Fibroblast of villous mesenchyme (primary cell): ENCODE data around the gene CDH23. TPM values are rescaled to one million over a fixed set of nuclear protein-coding genes. Genes with fewer than 3 reads are reported as not detected.

Source experiments
- DNase-seq: peaks from one replicate; pipeline ENCODE4 v3.0.0-alpha.2; 2010; ENCODE audit warnings: low read depth
- H3K4me3 ChIP-seq: 2 replicates; pipeline ENCODE4 v1.5.1; 2011; ENCODE audit warnings: low read depth, mild to moderate bottlenecking, low read length
- total RNA-seq: library from RNA; depleted of rRNA; stranded (reverse); fragments of >200 nt; gene quantifications from 2 replicates; pipeline ENCODE4 v1.2.3, GENCODE V29; 2012
- TF ChIP-seq, protein P1 (sequence below): IDR thresholded peaks from 2 replicates; pipeline ENCODE4 v1.5.1; 2012; ENCODE audit warnings: low read depth, mild to moderate bottlenecking, low read length; ENCODE audit not compliant: insufficient read depth

Gene CDH23
- total RNA-seq, 1 donor: under 0.01 TPM

DNA sequence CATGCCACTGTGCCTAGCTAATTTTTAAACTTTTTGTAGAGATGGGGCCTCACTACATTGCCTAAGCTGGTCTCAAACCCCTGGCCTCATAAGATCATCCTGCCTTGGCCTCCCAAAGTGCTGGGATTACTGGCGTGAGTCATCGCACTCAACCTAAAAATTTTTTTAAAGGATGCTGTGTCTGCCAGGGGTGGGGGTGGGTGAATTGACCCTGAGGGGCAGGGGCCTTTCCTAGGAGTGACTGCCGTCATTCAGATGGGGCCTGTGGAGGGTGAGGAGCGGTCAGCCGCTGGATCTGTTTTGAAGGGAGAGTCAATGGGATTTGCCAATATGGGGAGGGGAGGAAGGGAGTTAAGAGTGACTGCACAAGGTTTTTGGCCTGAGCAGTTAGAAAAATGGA, 233.4 kb downstream of the CDH23 start:
- H3K4me3 ChIP-seq: no peak overlapping the region
- no peak for DNase-seq
- TF ChIP-seq, protein P1, sequence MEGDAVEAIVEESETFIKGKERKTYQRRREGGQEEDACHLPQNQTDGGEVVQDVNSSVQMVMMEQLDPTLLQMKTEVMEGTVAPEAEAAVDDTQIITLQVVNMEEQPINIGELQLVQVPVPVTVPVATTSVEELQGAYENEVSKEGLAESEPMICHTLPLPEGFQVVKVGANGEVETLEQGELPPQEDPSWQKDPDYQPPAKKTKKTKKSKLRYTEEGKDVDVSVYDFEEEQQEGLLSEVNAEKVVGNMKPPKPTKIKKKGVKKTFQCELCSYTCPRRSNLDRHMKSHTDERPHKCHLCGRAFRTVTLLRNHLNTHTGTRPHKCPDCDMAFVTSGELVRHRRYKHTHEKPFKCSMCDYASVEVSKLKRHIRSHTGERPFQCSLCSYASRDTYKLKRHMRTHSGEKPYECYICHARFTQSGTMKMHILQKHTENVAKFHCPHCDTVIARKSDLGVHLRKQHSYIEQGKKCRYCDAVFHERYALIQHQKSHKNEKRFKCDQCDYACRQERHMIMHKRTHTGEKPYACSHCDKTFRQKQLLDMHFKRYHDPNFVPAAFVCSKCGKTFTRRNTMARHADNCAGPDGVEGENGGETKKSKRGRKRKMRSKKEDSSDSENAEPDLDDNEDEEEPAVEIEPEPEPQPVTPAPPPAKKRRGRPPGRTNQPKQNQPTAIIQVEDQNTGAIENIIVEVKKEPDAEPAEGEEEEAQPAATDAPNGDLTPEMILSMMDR: no peak

DNA sequence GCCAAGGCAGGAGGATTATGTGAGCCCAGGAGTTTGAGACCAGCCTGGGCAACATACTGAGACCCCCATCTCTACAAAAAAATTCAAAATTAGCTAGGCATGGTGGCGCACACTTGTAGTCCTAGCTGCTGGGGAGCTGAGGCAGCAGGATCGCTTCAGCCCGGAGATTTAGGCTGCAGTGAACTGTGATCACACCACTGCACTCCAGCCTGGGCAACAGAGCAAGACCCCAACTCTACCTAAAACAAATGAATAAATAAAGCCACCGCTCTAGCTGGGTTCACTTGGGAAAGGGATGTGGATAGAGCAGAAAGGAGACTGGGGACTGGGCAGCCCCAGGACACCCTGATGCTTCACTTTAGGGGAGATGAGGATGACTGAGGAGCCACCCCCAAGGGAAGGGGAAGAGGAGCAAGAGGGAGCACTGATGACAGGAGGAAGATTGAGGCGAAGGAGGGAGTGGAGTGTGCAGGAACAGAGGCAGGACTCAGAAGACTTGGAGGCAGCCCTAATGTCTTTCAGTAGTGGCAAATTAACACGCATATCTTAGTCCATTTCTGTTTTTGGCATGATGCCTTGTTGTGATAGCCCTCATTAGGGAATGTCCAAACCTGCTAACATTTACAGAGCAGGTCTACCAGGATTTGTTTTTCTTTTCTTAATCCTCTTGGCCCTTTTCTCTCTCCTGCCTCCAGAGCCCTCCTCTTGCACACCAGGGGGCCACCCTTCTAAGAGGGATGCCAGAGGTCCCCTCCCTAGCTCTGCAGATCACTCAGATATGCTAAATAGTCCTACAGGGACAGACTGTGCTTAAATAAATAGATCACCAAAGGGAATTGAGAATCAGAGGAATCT, 234.5 kb downstream of the CDH23 start:
- TF ChIP-seq, protein P1: no peak
- H3K4me3 ChIP-seq: no peak overlapping the region
- DNase-seq: no peak

DNA sequence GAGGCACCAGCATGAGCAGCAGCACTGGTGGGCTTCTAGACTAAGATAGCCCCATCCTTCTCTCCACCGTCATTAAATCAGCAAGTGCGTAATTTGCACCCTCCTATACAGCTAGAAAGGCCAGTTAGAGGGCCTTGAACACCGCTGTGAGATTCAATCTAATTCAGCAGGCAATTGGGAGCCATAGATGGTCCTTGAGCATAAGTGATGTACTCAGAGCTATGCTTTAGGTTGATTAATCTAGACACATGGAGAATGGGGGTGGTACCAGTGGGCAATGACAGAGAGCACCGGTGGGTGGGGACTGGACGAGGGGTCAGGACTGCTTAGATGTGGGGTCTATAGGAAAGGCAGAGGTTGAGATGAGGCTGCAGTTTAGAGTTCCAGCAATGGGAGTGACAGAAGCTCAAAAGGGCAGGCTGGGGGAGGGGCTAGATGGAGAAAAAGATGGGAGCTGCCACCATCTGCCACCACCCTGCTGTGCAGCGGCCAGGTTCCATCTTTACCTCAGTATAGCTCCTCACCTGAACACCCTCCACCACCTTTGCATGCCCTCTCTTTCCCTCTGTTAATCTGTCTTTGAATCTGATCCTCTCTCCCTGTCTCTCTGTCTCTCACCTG, 235.6 kb downstream of the CDH23 start:
- no peak overlapping the region for H3K4me3 ChIP-seq
- TF ChIP-seq, protein P1: no peak
- no peak for DNase-seq

DNA sequence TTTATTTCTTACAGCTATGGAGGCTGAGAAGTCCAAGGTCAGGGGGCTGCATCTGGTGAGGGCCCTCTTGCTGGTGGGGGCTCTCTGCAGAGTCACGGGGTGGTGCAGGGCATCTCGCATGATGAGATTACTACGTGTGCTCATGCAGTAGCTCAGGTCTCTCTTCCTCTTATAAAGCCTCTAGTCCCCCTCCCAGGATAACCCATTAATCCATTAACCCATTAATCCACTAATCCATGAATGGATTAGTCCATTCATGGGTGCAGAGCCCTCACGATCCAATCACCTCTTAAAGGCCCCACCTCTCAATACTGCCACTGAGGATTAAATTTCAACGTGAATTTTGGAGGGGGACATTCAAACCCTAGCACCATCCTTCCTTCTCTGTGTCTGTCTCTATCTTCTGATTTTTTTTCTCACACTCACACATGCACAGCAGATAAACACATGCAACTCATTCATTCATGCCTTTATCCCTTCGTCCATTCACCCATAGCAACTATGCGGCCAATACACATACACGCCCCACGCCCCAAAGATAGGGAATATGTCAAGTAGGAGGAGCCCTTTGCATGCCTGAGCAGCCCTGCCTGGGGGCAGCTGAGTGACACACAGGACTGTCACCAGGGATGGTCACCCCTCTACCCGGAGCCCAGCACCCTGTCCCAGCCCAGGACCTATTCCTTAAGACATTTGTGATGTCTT, 236.3 kb downstream of the CDH23 start:
- no peak overlapping the region for H3K4me3 ChIP-seq
- no peak for DNase-seq
- TF ChIP-seq, protein P1: no peak

DNA sequence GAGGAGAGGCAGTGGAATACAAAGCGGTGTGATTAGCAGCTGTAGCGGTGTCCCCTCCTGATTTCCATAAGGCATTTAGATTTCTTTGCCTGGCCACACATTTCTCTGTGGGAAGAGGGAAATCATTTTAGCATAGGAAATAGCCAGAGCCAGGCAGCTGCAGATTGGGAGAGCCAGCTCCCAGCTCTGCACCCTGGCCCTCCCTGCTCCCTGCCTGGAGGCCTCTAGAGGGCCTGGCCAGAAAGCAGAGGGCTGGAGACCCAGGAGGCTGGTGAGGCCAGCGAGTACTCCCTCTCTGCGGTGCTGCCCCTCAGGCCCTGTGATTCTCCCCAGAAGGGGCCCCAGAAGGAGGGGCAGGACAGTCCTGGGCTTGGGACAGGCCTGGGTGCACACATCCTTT, 237.2 kb downstream of the CDH23 start:
- no peak overlapping the region for H3K4me3 ChIP-seq
- TF ChIP-seq, protein P1: no peak
- DNase-seq: no peak

DNA sequence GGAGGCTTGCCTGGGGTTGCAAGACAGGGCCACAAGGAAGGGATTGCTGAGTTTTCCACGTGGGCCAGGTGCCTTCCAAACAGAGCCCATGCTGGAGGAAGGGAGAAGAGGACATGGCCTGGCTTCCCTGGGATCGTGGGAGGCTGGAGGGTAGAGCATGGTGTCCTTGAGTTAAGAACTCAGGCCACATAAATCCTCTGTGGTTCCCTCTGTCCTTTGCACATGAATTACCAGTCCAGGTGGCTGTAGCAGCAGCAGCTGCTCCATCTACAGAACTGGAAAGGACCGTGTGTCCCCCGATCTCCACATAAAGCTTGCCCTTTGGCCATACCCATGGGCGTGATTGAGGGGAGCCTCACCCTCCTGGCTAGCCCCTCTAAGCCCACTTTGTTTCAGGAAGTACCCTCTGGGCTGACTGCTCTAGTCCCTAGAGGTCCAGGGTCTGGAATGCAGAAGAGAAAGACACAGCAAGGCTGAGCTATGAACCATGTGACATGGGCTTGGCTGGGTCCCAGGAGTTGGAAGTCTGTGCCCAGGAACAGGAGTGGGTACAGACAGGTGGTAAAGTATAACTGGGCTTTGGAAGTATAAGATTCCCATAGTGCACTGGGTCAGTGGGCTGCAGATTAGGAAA, 237.9 kb downstream of the CDH23 start:
- no peak for DNase-seq
- TF ChIP-seq, protein P1: no peak
- H3K4me3 ChIP-seq: no peak overlapping the region
